PC-3 (cell line): ENCODE measurements around the gene CASKIN1. TPM values are rescaled to one million over a fixed set of nuclear protein-coding genes. Genes with fewer than 3 reads are reported as not detected.
A peak's percentile ranks its signal among the peaks of the same experiment; 100 is the strongest.

Experiments
- ATAC-seq: fragments of 200-7000 bp; cut with Tn5 transposase; 2 replicates; pipeline ENCODE4 v1.9.1; 2020; ENCODE audit warnings: mild to moderate bottlenecking, moderate library complexity
- BruUV-seq: library from RNA; stranded (reverse); fragments of 400-500 nt; replicated peaks from 2 replicates; lab custom pipeline; 2021; lab: Mats Ljungman, UMichigan
- CTCF ChIA-PET: fragments of 300-600 bp; sonication (Branson Sonifier 250); formaldehyde crosslinking; loops from one replicate; lab custom pipeline; 2022; ENCODE audit warnings: antibody characterized with exemption; lab: Charles Lee
- POLR2A ChIA-PET: fragments of 300-600 bp; sonication (Branson Sonifier 250); formaldehyde crosslinking; loops from one replicate; lab custom pipeline; 2022; ENCODE audit warnings: antibody characterized with exemption; ENCODE audit not compliant: unreplicated experiment; lab: Charles Lee
- DNase-seq: peaks from one replicate; pipeline ENCODE4 v3.0.0-alpha.2; 2015
- H2AFZ ChIP-seq: fragments of 300-600 bp; sonication (generic); 2 replicates; pipeline ENCODE4 v1.6.0; 2016; ENCODE audit warnings: antibody characterized with exemption, low read length
- H3F3A ChIP-seq: fragments of 300-600 bp; sonication (generic); one replicate; pipeline ENCODE4 v1.6.0; 2017; ENCODE audit warnings: antibody characterized with exemption, low read length, control low read depth, mild to moderate bottlenecking; ENCODE audit not compliant: unreplicated experiment
- H3K27ac ChIP-seq: fragments of 300-600 bp; sonication (generic); 2 replicates; pipeline ENCODE4 v1.5.1; 2016; ENCODE audit warnings: mild to moderate bottlenecking, low read length
- H3K27me3 ChIP-seq: fragments of 300-600 bp; sonication (generic); 2 replicates; pipeline ENCODE4 v1.6.1; 2016; ENCODE audit warnings: low read length, mixed read lengths
- H3K36me3 ChIP-seq: fragments of 300-600 bp; sonication (generic); 2 replicates; pipeline ENCODE4 v1.6.1; 2016; ENCODE audit warnings: low read depth, mixed run types, low read length, mixed read lengths
- H3K4me1 ChIP-seq: fragments of 300-600 bp; sonication (generic); 2 replicates; pipeline ENCODE4 v1.5.1; 2016; ENCODE audit warnings: low read length; ENCODE audit not compliant: insufficient read depth
- H3K4me2 ChIP-seq: fragments of 300-600 bp; sonication (generic); 2 replicates; pipeline ENCODE4 v1.6.0; 2016; ENCODE audit warnings: low read length
- H3K4me3 ChIP-seq: fragments of 300-600 bp; sonication (generic); 2 replicates; pipeline ENCODE4 v1.5.1; 2016; ENCODE audit warnings: mild to moderate bottlenecking, low read length, mixed read lengths
- H3K79me2 ChIP-seq: fragments of 300-600 bp; sonication (generic); 2 replicates; pipeline ENCODE4 v1.6.1; 2017; ENCODE audit warnings: low read length, mixed read lengths
- H3K9ac ChIP-seq: fragments of 300-600 bp; sonication (generic); 2 replicates; pipeline ENCODE4 v1.6.0; 2016; ENCODE audit warnings: mild to moderate bottlenecking, low read length
- H3K9me2 ChIP-seq: fragments of 300-600 bp; sonication (generic); replicated peaks from 2 replicates; pipeline ENCODE4 v1.6.1; 2016; ENCODE audit warnings: mixed run types, low read length, mixed read lengths
- H3K9me3 ChIP-seq: fragments of 300-600 bp; sonication (generic); 2 replicates; pipeline ENCODE4 v1.6.1; 2016; ENCODE audit warnings: low read length, mixed read lengths
- H4K20me1 ChIP-seq: fragments of 300-600 bp; sonication (generic); 2 replicates; pipeline ENCODE4 v1.6.1; 2016; ENCODE audit warnings: low read length, mixed read lengths
- CTCF ChIP-seq: fragments of 300-600 bp; sonication (generic); conservative IDR thresholded peaks from 2 replicates; pipeline ENCODE4 v1.5.1; 2017; ENCODE audit warnings: antibody characterized with exemption, low read depth, mild to moderate bottlenecking, low read length
- EZH2 ChIP-seq: fragments of 300-600 bp; sonication (generic); IDR thresholded peaks from one replicate; pipeline ENCODE4 v1.6.1; 2017; ENCODE audit warnings: antibody characterized with exemption, mild to moderate bottlenecking, low read length; ENCODE audit not compliant: unreplicated experiment
- EZH2phosphoT487 ChIP-seq: fragments of 300-600 bp; sonication (generic); IDR thresholded peaks from 2 replicates; pipeline ENCODE4 v1.6.1; 2018; ENCODE audit warnings: mild to moderate bottlenecking, antibody characterized with exemption, low read length, borderline replicate concordance
- intact Hi-C: fragments of 100-400 bp; cut with micrococcal nuclease; formaldehyde crosslinking; loops from 2 replicates; pipeline ENCODE4 v1.9.0; 2023
- total RNA-seq: library from RNA; depleted of rRNA; stranded (reverse); fragments of >200 nt; gene quantifications from 2 replicates; pipeline ENCODE4 v1.2.3, GENCODE V29; 2014

The CASKIN1 gene
- total RNA-seq, 1 experiment from 2014 or later = 1.6 TPM

- POLR2A ChIA-PET = no interaction called here
- no TSS peak for BruUV-seq
- intact Hi-C loops = no loop called here
Measured at GRCh38 chr16:2157480-2158261, 38.7 kb downstream of the CASKIN1 start.

GRCh38 chr16:2156849-2157224, 39.6 kb downstream of the CASKIN1 start:
- peak overlapping the region; percentile 87 for H3K4me2 ChIP-seq
- H3K9ac ChIP-seq = peak overlapping the region; percentile 75; the same call in 1 of the 2 replicates
- ATAC-seq (no peak), DNase-seq (no peak)
- ChIA-PET POLR2A (no interaction called here), CTCF (no interaction called here)
- H3F3A ChIP-seq = peaks cover 7% of the 10 kb centered on the region
- H3K9me3 ChIP-seq = no peaks in the 10 kb centered on the region
- peak overlapping the region; percentile 79 for H3K4me3 ChIP-seq
- TF ChIP-seq EZH2 (no peak), CTCF (no peak), EZH2phosphoT487 (no peak)
- peaks cover 83% of the 10 kb centered on the region for H3K79me2 ChIP-seq
- no TSS peak for BruUV-seq
- H3K4me1 ChIP-seq = peaks cover 29% of the 10 kb centered on the region
- no peaks in the 10 kb centered on the region for H3K9me2 ChIP-seq
- no peak overlapping the region for H3K27ac ChIP-seq
- no peaks in the 10 kb centered on the region for H3K27me3 ChIP-seq
- no peak overlapping the region for H2AFZ ChIP-seq
- peaks cover 21% of the 10 kb centered on the region for H3K36me3 ChIP-seq
- H4K20me1 ChIP-seq = peaks cover 32% of the 10 kb centered on the region
- intact Hi-C loops = no loop called here

More at GRCh38 chr16:2157480-2158261, 38.7 kb downstream of the CASKIN1 start:
- Histone ChIP-seq H3F3A (peaks cover 5% of the 10 kb centered on the region), H4K20me1 (peaks cover 23% of the 10 kb centered on the region), H2AFZ (no peak overlapping the region), H3K27ac (no peak overlapping the region), H3K9ac (no peak overlapping the region), H3K9me2 (no peaks in the 10 kb centered on the region), H3K79me2 (peaks cover 83% of the 10 kb centered on the region), H3K9me3 (no peaks in the 10 kb centered on the region), H3K4me1 (peaks cover 29% of the 10 kb centered on the region), H3K27me3 (no peaks in the 10 kb centered on the region), H3K4me3 (peak overlapping the region; percentile 79; the same call in 1 of the 2 replicates), H3K4me2 (peak overlapping the region; percentile 87), H3K36me3 (peaks cover 21% of the 10 kb centered on the region)
- CTCF ChIA-PET = no interaction called here
- ATAC-seq (no peak), DNase-seq (no peak)
- no peak for TF ChIP-seq CTCF
- no peak for TF ChIP-seq EZH2phosphoT487
- no peak for TF ChIP-seq EZH2
